ENCODE data around the gene VSTM4.

VSTM4 gene

DNA sequence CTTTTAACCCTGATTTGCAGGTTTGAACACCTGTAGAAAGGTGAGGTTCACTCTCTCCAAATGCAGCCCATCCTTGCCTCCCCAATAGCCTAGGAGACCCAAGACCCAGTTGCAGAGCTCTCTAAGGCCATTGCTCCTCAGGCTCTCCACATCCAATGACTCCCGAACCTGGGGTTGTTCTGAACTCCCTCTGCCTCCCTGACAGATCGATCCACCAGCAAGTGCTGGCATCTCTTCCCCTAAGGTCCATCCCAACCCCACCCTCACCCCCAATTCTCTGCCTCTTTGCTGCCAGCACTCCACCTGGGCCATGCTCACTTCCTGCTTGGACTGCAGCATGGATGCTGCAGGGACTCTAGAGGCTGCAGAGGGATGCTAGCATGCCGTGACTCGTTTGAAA is 37.8 kb upstream of the VSTM4 start:
- no peak for DNase-seq (ENCODE audit: low spot score)
- no peak overlapping the region for H3K4me3 ChIP-seq
- no peak overlapping the region for H3K27ac ChIP-seq
- TF ChIP-seq, protein P1, sequence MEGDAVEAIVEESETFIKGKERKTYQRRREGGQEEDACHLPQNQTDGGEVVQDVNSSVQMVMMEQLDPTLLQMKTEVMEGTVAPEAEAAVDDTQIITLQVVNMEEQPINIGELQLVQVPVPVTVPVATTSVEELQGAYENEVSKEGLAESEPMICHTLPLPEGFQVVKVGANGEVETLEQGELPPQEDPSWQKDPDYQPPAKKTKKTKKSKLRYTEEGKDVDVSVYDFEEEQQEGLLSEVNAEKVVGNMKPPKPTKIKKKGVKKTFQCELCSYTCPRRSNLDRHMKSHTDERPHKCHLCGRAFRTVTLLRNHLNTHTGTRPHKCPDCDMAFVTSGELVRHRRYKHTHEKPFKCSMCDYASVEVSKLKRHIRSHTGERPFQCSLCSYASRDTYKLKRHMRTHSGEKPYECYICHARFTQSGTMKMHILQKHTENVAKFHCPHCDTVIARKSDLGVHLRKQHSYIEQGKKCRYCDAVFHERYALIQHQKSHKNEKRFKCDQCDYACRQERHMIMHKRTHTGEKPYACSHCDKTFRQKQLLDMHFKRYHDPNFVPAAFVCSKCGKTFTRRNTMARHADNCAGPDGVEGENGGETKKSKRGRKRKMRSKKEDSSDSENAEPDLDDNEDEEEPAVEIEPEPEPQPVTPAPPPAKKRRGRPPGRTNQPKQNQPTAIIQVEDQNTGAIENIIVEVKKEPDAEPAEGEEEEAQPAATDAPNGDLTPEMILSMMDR (IDR thresholded peaks at IDR 0.05), result no peak

DNA sequence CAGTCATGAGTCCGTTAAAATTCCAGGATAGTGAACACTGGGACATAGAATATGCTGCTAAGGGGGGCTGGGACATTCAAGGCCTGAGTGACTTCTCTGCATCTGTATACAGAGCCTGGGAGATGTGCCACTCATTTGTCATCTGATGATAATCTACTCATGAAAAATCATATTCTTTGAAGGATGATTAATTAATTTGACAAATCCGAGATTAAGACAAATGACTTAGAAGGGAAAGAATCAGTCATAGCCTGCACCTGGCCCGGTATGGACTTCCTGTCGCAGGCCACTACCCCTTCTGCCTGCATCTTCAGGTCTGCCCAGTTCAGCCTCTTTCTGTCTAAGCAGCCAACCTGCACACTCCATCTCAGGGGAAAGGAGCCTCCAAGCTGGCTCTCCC is 37.3 kb upstream of the VSTM4 start:
- TF ChIP-seq, protein P1 (IDR thresholded peaks at IDR 0.05), result no peak
- Histone ChIP-seq H3K27ac (no peak overlapping the region), H3K4me3 (no peak overlapping the region)
- no peak for DNase-seq (ENCODE audit: low spot score)

DNA sequence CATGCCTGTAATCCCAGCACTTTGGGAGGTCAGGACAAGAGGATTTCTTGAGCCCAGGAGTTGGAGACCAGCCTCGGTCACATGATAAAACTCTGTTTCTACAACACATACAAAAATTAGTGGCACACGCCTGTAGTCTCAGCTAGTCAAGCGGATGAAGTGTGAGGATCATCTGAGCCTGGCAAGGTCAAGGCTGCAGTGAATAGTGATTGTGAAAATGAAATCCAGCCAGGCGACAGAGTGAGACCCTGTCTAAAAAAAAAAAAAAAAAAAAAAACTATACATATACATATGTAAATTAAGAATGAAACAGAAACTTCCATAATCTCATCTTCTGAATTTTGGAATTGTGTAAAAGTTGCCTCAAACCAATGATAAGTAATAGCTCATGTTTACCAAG is 36.7 kb upstream of the VSTM4 start:
- H3K27ac ChIP-seq, result no peak overlapping the region
- TF ChIP-seq, protein P1 (IDR thresholded peaks at IDR 0.05), result no peak
- no peak overlapping the region for H3K4me3 ChIP-seq
- no peak for DNase-seq (ENCODE audit: low spot score)

DNA sequence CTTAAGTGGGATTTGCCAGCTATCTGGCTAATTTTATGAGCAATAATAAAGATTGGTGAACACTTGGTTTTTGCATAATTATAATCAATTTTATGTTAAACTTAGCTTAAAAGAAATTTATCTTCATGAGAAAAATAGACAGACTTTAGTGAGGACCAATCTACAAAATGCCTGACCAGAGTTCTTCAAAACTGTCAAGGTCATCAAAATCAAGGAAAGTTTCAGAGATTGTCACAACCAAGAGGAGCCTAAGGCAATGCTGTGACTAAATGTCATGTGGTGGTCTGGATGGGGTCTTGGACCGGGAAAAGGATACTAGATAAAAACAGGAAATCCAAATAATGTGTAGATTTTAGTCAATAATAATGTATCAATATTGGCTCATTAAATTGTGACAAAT is 36.2 kb upstream of the VSTM4 start:
- TF ChIP-seq, protein P1 (IDR thresholded peaks at IDR 0.05), result no peak
- no peak overlapping the region for H3K27ac ChIP-seq
- DNase-seq (ENCODE audit: low spot score), result no peak
- H3K4me3 ChIP-seq, result no peak overlapping the region

DNA sequence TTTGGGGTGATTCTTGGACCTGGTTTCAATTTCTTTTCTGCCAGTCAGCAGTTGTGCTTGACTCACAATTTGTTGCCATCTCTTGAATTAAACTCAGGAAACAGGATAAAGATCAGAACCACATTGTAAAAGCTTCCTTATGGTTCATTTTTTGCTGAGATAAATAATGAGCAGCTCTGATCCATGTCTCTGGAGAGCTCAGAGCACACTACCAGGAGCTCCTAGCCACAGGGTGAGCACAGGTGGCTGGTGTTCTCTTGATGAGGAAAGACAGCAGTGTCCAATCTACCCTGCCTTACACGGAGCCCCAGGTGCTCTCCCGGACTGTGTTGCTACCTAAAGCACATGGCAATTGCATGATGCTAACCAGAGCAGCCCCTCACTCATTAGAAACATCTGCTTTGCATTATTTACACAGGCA is 35.7 kb upstream of the VSTM4 start:
- TF ChIP-seq, protein P1 (IDR thresholded peaks at IDR 0.05), result no peak

DNA sequence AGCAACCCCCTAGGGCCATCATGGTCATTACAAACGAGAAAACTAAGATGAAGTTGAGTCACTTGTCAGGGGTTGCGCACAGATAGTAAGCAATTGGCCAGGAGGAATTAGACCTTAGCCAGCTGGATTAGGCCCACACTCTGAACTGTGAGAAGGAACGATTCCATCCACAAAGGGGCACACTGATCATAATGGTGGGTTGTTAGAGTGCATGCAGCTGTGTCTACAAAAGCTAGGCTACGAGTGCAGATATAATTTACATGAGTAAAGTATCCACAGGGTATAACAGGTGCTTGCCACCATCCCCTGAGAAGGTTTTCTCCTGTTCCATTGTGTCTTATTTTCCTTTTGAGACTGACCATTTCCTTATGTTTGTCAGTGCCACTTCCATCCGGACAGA is 35.1 kb upstream of the VSTM4 start:
- TF ChIP-seq, protein P1 (IDR thresholded peaks at IDR 0.05), result no peak
- no peak overlapping the region for H3K4me3 ChIP-seq
- no peak for DNase-seq (ENCODE audit: low spot score)

More for the DNA sequence above, 35.7 kb upstream of the VSTM4 start:
- no peak for DNase-seq (ENCODE audit: low spot score)
- Histone ChIP-seq H3K4me3 (no peak overlapping the region), H3K27ac (no peak overlapping the region)

DNA sequence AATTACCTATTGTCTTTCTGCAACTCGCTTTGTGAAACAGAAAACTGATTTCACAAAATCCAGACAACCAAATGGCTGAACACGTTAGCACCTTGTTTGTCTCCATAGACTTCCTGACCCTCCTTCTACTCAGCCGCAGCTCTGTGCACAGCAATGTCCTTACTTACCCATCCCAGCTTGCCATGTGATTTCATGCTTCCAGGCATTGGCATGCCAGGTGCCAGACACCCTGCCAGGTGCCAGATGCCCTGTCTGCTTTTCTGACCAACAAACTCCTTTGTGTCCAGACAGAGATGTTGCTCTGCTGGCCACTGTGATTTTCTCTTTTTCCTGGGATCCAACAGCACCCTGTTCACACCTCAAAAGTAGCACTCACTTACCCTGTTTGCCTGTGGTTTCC is 34.6 kb upstream of the VSTM4 start:
- TF ChIP-seq, protein P1 (IDR thresholded peaks at IDR 0.05), result no peak
- H3K4me3 ChIP-seq, result no peak overlapping the region
- DNase-seq (ENCODE audit: low spot score), result no peak
- H3K27ac ChIP-seq, result no peak overlapping the region

More for the DNA sequence above, 35.1 kb upstream of the VSTM4 start:
- H3K27ac ChIP-seq, result no peak overlapping the region

All from coronary artery (tissue), 2 donors.